GM12878 (cell line): Measurements from ENCODE around the gene PPM1A. TPM values are rescaled to one million over a fixed set of nuclear protein-coding genes. Genes with fewer than 3 reads are reported as not detected.

Experiments
- CUX1 ChIP-seq: IDR thresholded peaks from 2 replicates; pipeline ENCODE4 v1.6.1; 2012; ENCODE audit warnings: improper control_type of control experiment, low read depth, low read length; ENCODE audit not compliant: insufficient replicate concordance
- DPF2 ChIP-seq: fragments of 450-650 bp; IDR thresholded peaks from 2 replicates; pipeline ENCODE4 v1.6.1; 2017; ENCODE audit warnings: mild to moderate bottlenecking
- EED ChIP-seq: sonication (generic); IDR thresholded peaks from 2 replicates; pipeline ENCODE4 v1.6.1; 2016; ENCODE audit warnings: antibody characterized with exemption, low read depth
- EGR1 ChIP-seq, 2 experiments: IDR thresholded peaks; 1 replicate in 1 of 2; 2 replicates in 1 of 2; pipeline ENCODE4 v1.6.1; 2011 to 2012; ENCODE audit warnings: low read depth in 2 of 2, low read length in 2 of 2, borderline replicate concordance in 1 of 2, mild to moderate bottlenecking in 1 of 2, moderate library complexity in 1 of 2
- JUND ChIP-seq: IDR thresholded peaks from 2 replicates; pipeline ENCODE4 v1.6.1; 2012; ENCODE audit warnings: low read depth, mild to moderate bottlenecking, low read length, improper control_type of control experiment, moderate library complexity
- LARP7 ChIP-seq: fragments of 450-650 bp; IDR thresholded peaks from 2 replicates; pipeline ENCODE4 v1.6.1; 2017; ENCODE audit warnings: mild to moderate bottlenecking
- MLLT1 ChIP-seq: fragments of 450-650 bp; IDR thresholded peaks from 2 replicates; pipeline ENCODE4 v1.6.1; 2016; ENCODE audit warnings: mild to moderate bottlenecking
- NBN ChIP-seq: fragments of 450-650 bp; IDR thresholded peaks from 2 replicates; pipeline ENCODE4 v1.6.1; 2016
- NR2C1 ChIP-seq: fragments of 450-650 bp; IDR thresholded peaks from 2 replicates; pipeline ENCODE4 v1.6.1; 2017; ENCODE audit warnings: antibody characterized with exemption, mild to moderate bottlenecking, moderate library complexity
- POLR2AphosphoS2 ChIP-seq: IDR thresholded peaks from 2 replicates; pipeline ENCODE4 v1.6.1; 2011; ENCODE audit warnings: low read depth, mild to moderate bottlenecking, low read length, improper control_type of control experiment, moderate library complexity
- POLR2AphosphoS5 ChIP-seq: IDR thresholded peaks from 2 replicates; pipeline ENCODE4 v1.6.1; 2011; ENCODE audit warnings: mild to moderate bottlenecking, low read length, inconsistent platforms
- RBBP5 ChIP-seq: fragments of 200-600 bp; sonication (generic); conservative IDR thresholded peaks from 2 replicates; pipeline ENCODE4 v1.6.1; 2016
- RELB ChIP-seq: fragments of 450-650 bp; IDR thresholded peaks from 2 replicates; pipeline ENCODE4 v1.6.1; 2017; ENCODE audit warnings: low read depth, mild to moderate bottlenecking, moderate library complexity
- SPI1 ChIP-seq: IDR thresholded peaks from 2 replicates; pipeline ENCODE4 v1.6.1; 2011; ENCODE audit warnings: low read depth, mild to moderate bottlenecking, low read length, moderate library complexity, borderline replicate concordance; ENCODE audit not compliant: insufficient read depth
- TBL1XR1 ChIP-seq: IDR thresholded peaks from 2 replicates; pipeline ENCODE4 v1.6.1; 2012; ENCODE audit warnings: low read depth, low read length, improper control_type of control experiment
- ZNF592 ChIP-seq: fragments of 450-650 bp; IDR thresholded peaks from 2 replicates; pipeline ENCODE4 v1.6.1; 2017; ENCODE audit warnings: mild to moderate bottlenecking, moderate library complexity
- ZNF622 ChIP-seq: fragments of 450-650 bp; IDR thresholded peaks from 2 replicates; pipeline ENCODE4 v1.6.1; 2017; ENCODE audit warnings: mild to moderate bottlenecking, inconsistent platforms
- polyA plus RNA-seq, 11 experiments: library from polyadenylated mRNA; depleted of rRNA in 4 of 11; unstranded in 6 of 11; stranded (reverse) in 5 of 11; fragments of >200 nt; fragmentation: Nextera tagmentation in 4 of 11; fragmentation: Illumina TruSeq in 1 of 11; extraction: Ambion mirVana in 4 of 11; extraction: Trizol in 1 of 11; gene quantifications; 1 replicate in 1 of 11; 2 replicates in 10 of 11; pipeline versions ENCODE4 v1.2.1 to v1.2.3, GENCODE V29; 2011 to 2016; ENCODE audit warnings: inconsistent platforms in 2 of 11, missing spikeins in 2 of 11, low read depth in 1 of 11
- total RNA-seq, 4 experiments: library from RNA; depleted of rRNA in 3 of 4; stranded (reverse); fragments of >200 nt in 3 of 4; fragmentation: Illumina TruSeq in 1 of 4; extraction: Trizol in 1 of 4; gene quantifications; 2 replicates each; pipeline versions ENCODE4 v1.2.1 to v1.2.3, GENCODE V29; 2013 to 2021

PPM1A gene
- total and polyA plus RNA-seq, 10 of the 15 experiments (the other 5 are each of a cell fraction or from before 2014, with no cell fraction given), result 16.8 to 124 (median 47.0) TPM

- TF ChIP-seq RBBP5 (no peak; the same call in 1 of the 2 replicates), CUX1 (no peak), POLR2AphosphoS2 (peak; percentile 53; the same call in 1 of the 2 replicates), MLLT1 (0 out of 2 replicates have a peak, but pooled peaks have one; percentile 32), EGR1 (IDR thresholded peaks at IDR 0.05; ENCODE audit: borderline replicate concordance in 1 of 2, low read depth in 2 of 2, low read length in 2 of 2) (no peak), NBN (peak; percentile 76), POLR2AphosphoS5 (peak; percentile 60; the same call in 1 of the 2 replicates), DPF2 (0 out of 2 replicates have a peak, but pooled peaks have one; percentile 55), TBL1XR1 (no peak), NR2C1 (no peak), JUND (no peak), LARP7 (0 out of 2 replicates have a peak, but pooled peaks have one; percentile 41), EED (peak; percentile 43), RELB (no peak), SPI1 (no peak), ZNF592 (no peak), ZNF622 (no peak)
Observed at GRCh38 chr14:60331201-60332045, 82.4 kb downstream of the PPM1A start (continued).
